Uterus (tissue), 4 donors: ENCODE measurements around the gene CHST9. TPM values are rescaled to one million over a fixed set of nuclear protein-coding genes. Genes with fewer than 3 reads are reported as not detected.
"Not testable (repeated sequence)": the region's sequence is repeated elsewhere in the genome, so short reads cannot be mapped to it uniquely, and the experiment has no call there.

Experiments used
- DNase-seq, 2 donors: peaks; one replicate each; pipeline ENCODE4 v3.0.0-alpha.2; 2019 to 2020
- H3K27ac ChIP-seq, 2 donors: fragments of 200-600 bp; sonication (generic); 1 replicate in 1 of 2; 2 replicates in 1 of 2; pipeline ENCODE4 v1.5.1; 2016 to 2018
- H3K27me3 ChIP-seq, 2 donors: fragments of 200-600 bp; sonication (generic); one replicate each; pipeline ENCODE4 v1.5.1; 2018 to 2019; ENCODE audit warnings: control low read depth in 1 of 2
- H3K36me3 ChIP-seq, 2 donors: fragments of 200-600 bp; sonication (generic); one replicate each; pipeline ENCODE4 v1.5.1; 2019; ENCODE audit warnings: control low read depth in 1 of 2
- H3K4me1 ChIP-seq, 2 donors: fragments of 200-600 bp; sonication (generic); one replicate each; pipeline ENCODE4 v1.5.1; 2018 to 2019; ENCODE audit warnings: control low read depth in 1 of 2
- H3K4me3 ChIP-seq, 2 donors: fragments of 200-600 bp; sonication (generic); 1 replicate in 1 of 2; 2 replicates in 1 of 2; pipeline ENCODE4 v1.5.1; 2018 to 2019; ENCODE audit warnings: mild to moderate bottlenecking in 1 of 2
- H3K9me3 ChIP-seq, 2 donors: fragments of 200-600 bp; sonication (generic); one replicate each; pipeline ENCODE4 v1.5.1; 2019; ENCODE audit warnings: control low read depth in 1 of 2
- POLR2A ChIP-seq, 2 donors: fragments of 450-650 bp; IDR thresholded peaks; one replicate each; pipeline ENCODE4 v1.6.1; 2016; ENCODE audit warnings: antibody characterized with exemption in 2 of 2, mild to moderate bottlenecking in 1 of 2, moderate library complexity in 1 of 2
- intact Hi-C: fragments of 100-400 bp; cut with DNase I; formaldehyde crosslinking; loops from one replicate; pipeline ENCODE4 v1.15.1; 2023; ENCODE audit warnings: low total_unique reads
- total RNA-seq, 4 donors: library from RNA; depleted of rRNA in 3 of 4; stranded (reverse); fragments of >200 nt in 3 of 4; gene quantifications; one replicate each; pipeline versions ENCODE4 v1.1.0 to v1.2.4, GENCODE V29; 2014 to 2023
- TF ChIP-seq, protein P1 (sequence below), 4 experiments: fragments of 200-600 bp in 2 of 4; fragments of 450-650 bp in 2 of 4; sonication (generic) in 2 of 4; IDR thresholded peaks; one replicate each; pipeline ENCODE4 v1.5.1; 2016 to 2019; ENCODE audit warnings: antibody characterized with exemption in 4 of 4, mild to moderate bottlenecking in 2 of 4, moderate library complexity in 1 of 4
- donor health status: DM: yes; HTN: yes; CAD: no.

The CHST9 gene
- total RNA-seq, 4 donors from 2014 or later: 0.21 to 3.7 TPM; not detected in 2

DNA sequence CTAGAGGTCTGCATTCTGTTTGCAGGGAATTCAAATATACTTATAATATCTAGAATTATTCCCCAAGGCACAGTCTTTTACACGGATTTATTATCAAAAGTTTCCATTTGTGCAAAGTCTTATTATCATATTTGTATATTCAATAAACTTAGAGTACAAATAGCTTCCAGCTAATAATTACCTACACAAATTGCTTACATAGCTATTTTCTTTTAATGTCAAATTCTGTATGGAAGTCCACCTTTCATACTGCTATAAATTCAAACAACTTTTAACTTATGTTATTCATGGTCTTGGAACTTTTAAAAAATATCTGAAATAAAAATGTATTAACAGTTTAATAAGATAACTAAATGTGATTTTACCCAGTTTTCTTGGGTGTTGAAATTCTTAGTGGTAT, 13.1 kb downstream of the CHST9 start:
- H3K9me3 ChIP-seq: no peaks in the 10 kb centered on the region
- no peak overlapping the region for H3K27ac ChIP-seq
- no peaks in the 10 kb centered on the region for H3K36me3 ChIP-seq
- H3K27me3 ChIP-seq: no peaks in the 10 kb centered on the region
- DNase-seq: no peak
- no peaks in the 10 kb centered on the region for H3K4me1 ChIP-seq
- TF ChIP-seq POLR2A (IDR thresholded peaks at IDR 0.05): no peak
- TF ChIP-seq, protein P1, sequence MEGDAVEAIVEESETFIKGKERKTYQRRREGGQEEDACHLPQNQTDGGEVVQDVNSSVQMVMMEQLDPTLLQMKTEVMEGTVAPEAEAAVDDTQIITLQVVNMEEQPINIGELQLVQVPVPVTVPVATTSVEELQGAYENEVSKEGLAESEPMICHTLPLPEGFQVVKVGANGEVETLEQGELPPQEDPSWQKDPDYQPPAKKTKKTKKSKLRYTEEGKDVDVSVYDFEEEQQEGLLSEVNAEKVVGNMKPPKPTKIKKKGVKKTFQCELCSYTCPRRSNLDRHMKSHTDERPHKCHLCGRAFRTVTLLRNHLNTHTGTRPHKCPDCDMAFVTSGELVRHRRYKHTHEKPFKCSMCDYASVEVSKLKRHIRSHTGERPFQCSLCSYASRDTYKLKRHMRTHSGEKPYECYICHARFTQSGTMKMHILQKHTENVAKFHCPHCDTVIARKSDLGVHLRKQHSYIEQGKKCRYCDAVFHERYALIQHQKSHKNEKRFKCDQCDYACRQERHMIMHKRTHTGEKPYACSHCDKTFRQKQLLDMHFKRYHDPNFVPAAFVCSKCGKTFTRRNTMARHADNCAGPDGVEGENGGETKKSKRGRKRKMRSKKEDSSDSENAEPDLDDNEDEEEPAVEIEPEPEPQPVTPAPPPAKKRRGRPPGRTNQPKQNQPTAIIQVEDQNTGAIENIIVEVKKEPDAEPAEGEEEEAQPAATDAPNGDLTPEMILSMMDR (IDR thresholded peaks at IDR 0.05): no peak
- no peak overlapping the region for H3K4me3 ChIP-seq
- intact Hi-C loops: no loop called here

DNA sequence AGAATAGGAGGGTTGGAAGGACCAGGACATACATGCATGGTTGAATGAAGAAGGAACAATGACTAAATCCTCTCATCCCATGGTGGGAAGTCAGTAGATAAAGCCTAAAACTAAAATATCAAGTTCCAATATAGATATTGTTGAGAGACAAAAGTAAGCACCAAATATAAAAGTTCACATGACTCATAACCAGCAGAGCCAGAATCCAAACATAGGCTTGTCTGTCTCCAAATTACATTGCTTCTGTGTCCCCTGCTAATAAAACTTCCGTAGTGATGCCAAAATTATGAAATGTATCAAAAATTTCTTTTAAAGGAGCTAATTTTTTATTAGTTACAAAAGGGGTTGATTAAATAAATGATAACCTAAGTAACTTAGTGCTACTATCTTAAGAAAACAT, 19.7 kb downstream of the CHST9 start:
- intact Hi-C loops: no loop called here
- Histone ChIP-seq H3K9me3 (no peaks in the 10 kb centered on the region), H3K27ac (no peak overlapping the region), H3K36me3 (no peaks in the 10 kb centered on the region), H3K4me3 (no peak overlapping the region), H3K4me1 (no peaks in the 10 kb centered on the region), H3K27me3 (no peaks in the 10 kb centered on the region)
- no peak for DNase-seq
- no peak for TF ChIP-seq POLR2A (IDR thresholded peaks at IDR 0.05)

DNA sequence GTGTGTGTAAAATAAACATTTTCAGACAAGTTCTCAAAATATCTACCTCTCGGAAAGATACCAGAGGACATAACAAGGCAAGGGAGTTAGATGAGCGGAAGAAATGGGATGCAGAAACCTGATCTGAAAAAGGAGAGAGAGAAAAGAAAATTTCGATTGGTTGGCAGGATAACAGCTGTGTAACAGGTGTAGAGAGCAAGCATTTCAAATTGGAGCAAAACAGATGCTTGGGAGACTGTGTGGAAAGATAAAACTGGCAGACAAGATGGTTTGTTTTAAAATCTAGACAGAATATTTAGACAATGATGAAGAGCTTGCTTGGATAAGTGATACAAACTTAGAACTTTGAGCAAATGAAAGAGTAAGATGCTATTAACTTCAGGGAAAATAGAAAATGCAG, 20.2 kb downstream of the CHST9 start:
- Histone ChIP-seq H3K4me3 (no peak overlapping the region), H3K27me3 (no peaks in the 10 kb centered on the region), H3K36me3 (no peaks in the 10 kb centered on the region), H3K27ac (no peak overlapping the region), H3K9me3 (no peaks in the 10 kb centered on the region), H3K4me1 (no peaks in the 10 kb centered on the region)
- TF ChIP-seq, protein P1 (IDR thresholded peaks at IDR 0.05): no peak
- intact Hi-C loops: no loop called here
- no peak for DNase-seq

DNA sequence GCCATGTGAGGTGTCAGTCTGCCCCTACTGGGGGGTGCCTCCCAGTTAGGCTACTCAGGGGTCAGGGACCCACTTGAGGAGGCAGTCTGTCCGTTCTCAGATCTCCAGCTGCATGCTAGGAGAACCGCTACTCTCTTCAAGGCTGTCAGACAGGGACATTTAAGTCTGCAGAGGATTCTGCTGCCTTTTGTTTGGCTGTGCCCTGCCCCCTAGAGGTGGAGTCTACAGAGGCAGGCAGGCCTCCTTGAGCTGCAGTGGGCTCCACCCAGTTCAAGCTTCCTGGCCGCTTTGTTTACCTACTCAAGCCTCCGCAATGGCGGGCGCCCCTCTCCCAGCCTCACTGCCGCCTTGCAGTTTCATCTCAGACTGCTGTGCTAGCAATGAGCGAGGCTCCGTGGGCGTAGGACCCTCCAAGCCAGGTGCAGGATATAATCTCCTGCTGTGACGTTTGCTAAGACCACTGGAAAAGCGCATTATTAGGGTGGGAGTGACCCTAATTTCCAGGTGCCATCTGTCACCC, 21.9 kb downstream of the CHST9 start:
- H3K36me3 ChIP-seq, DNase-seq, H3K4me3 ChIP-seq, H3K27me3 ChIP-seq, H3K27ac ChIP-seq, intact Hi-C loops, H3K9me3 ChIP-seq, H3K4me1 ChIP-seq: not testable (repeated sequence)

DNA sequence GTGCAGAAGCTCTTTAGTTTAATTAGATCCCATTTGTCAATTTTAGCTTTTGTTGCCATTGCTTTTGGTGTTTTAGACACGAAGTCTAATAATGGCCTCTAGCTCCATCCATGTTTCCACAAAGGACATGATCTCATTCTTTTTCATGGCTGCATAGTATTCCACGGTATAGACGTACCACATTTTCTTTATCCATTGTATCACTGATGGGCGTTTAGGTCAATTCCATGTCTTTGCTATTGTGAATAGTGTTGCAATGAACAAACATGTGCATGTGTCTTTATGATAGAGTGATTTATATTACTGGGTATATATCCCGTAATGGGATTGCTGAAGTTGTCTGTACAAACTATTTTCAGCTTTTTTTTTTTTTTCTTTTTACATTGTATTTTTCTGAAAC, 35.9 kb downstream of the CHST9 start:
- H3K4me1 ChIP-seq, H3K27ac ChIP-seq, H3K36me3 ChIP-seq, intact Hi-C loops, DNase-seq, H3K27me3 ChIP-seq, H3K4me3 ChIP-seq, H3K9me3 ChIP-seq: not testable (repeated sequence)

DNA sequence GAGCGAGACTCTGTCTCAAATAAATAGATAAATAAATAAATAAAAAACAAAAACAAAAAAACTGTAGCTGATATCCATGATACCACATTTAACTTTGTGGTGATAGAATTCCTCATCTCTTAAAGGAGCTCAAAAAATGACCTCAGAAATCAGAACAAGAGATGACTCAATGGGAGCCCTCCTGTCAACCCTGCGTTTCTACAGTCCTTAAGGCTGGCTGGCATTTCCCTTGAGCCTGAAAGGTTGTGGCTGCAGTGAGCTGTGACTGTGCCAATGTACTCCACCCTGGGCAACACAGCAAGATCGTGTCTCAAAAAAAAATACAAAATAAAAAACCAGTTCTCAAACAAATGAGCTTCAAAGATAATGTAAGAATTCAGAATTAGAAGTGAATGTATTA, 40.4 kb downstream of the CHST9 start:
- no peaks in the 10 kb centered on the region for H3K27me3 ChIP-seq
- TF ChIP-seq POLR2A (IDR thresholded peaks at IDR 0.05): no peak
- TF ChIP-seq, protein P1 (IDR thresholded peaks at IDR 0.05): no peak
- H3K4me1 ChIP-seq: no peaks in the 10 kb centered on the region
- H3K36me3 ChIP-seq: no peaks in the 10 kb centered on the region
- H3K9me3 ChIP-seq: no peaks in the 10 kb centered on the region
- intact Hi-C loops: no loop called here
- no peak overlapping the region for H3K4me3 ChIP-seq
- DNase-seq: no peak
- H3K27ac ChIP-seq: no peak overlapping the region

DNA sequence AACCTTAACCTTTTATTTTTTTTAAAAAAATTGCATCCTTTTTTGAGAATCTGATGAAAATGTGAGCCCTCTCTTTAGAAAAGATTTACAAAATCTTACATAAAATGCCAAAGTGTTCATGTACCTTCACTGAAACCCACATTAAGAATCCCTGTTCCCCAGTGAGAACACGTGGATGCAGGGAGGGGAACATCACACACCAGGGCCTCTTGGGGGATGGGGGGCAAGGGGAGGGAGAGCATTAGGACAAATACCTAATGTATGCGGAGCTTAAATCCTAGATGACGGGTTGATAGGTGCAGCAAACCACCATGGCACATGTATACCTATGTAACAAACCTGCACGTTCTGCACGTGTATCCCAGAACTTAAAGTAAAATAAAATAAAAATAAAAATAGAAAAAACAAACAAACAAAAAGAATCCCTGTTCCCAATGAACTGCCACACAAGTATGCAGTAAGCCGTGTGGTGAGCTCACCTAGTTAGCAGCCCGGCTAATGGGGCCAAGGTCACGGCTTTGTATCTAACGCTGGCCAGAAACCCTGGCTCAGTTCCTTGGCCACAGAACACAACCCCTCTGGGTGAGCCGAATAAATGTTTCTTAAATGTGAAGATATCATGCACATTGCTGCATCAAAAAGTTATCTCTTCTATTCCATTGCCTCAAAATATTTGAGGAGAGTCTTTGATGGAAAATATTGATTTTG, 41.4 kb downstream of the CHST9 start:
- Histone ChIP-seq H3K4me3 (no peak overlapping the region), H3K27ac (no peak overlapping the region), H3K9me3 (no peaks in the 10 kb centered on the region), H3K27me3 (no peaks in the 10 kb centered on the region), H3K36me3 (no peaks in the 10 kb centered on the region), H3K4me1 (no peaks in the 10 kb centered on the region)
- no peak for TF ChIP-seq POLR2A (IDR thresholded peaks at IDR 0.05)
- TF ChIP-seq, protein P1 (IDR thresholded peaks at IDR 0.05): no peak
- intact Hi-C loops: no loop called here
- DNase-seq: no peak
